RWPE1 (cell line): Measurements from ENCODE around the gene TBC1D9B.

Source experiments
- CTCF ChIA-PET: fragments of 350-600 bp; sonication (Branson Sonifier 250); formaldehyde crosslinking; extraction: SDS; loops from one replicate; lab custom pipeline; 2021; lab: Yijun Ruan, JAX
- POLR2A ChIA-PET: fragments of 400-600 bp; formaldehyde crosslinking; extraction: SDS; loops from one replicate; lab custom pipeline; 2020; ENCODE audit warnings: antibody characterized with exemption; ENCODE audit not compliant: low non-redundant PET; lab: Yijun Ruan, JAX
- DNase-seq: peaks from one replicate; pipeline ENCODE4 v3.0.0; 2012; ENCODE audit warnings: low spot score
- H3K27ac ChIP-seq: fragments of 450-650 bp; 2 replicates; pipeline ENCODE4 v1.5.1; 2017
- CTCF ChIP-seq: fragments of 450-650 bp; conservative IDR thresholded peaks from 2 replicates; pipeline ENCODE4 v1.5.1; 2017; ENCODE audit warnings: low read depth, mild to moderate bottlenecking

The TBC1D9B gene

GRCh38 chr5:179832039-179832745, 75.5 kb downstream of the TBC1D9B start:
- CTCF ChIA-PET, result interaction anchor here (0.6 to 0.8 kb wide), 2 partner anchors 10 to 172 kb away, joined by 3 to 5 read pairs; no protein-coding TSS in a partner anchor
- POLR2A ChIA-PET, result no interaction called here
- TF ChIP-seq CTCF, result no peak
- H3K27ac ChIP-seq, result peak overlapping the region; percentile 46
- DNase-seq, result no peak

GRCh38 chr5:179830818-179831468, 76.8 kb downstream of the TBC1D9B start:
- no peak for TF ChIP-seq CTCF
- no peak for DNase-seq
- peak overlapping the region; percentile 46 for H3K27ac ChIP-seq
- CTCF ChIA-PET, result no interaction called here
- POLR2A ChIA-PET, result interaction anchor here (0.6 kb wide), 1 partner anchor 9 kb away, joined by 3 read pairs; no protein-coding TSS in a partner anchor

- CTCF ChIA-PET, result interaction anchor here (0.6 kb wide), 1 partner anchor 99 kb away, joined by 5 read pairs; no protein-coding TSS in a partner anchor
- peak overlapping the region; percentile 33; the same call in 1 of the 2 replicates for H3K27ac ChIP-seq
- no peak for TF ChIP-seq CTCF
- POLR2A ChIA-PET, result no interaction called here
- DNase-seq, result no peak
Measured at GRCh38 chr5:179829732-179830435, 77.8 kb downstream of the TBC1D9B start.

GRCh38 chr5:179828756-179829421, 78.8 kb downstream of the TBC1D9B start:
- POLR2A ChIA-PET, result no interaction called here
- no peak for TF ChIP-seq CTCF

GRCh38 chr5:179827680-179828079, 80.0 kb downstream of the TBC1D9B start:
- DNase-seq, result peak; percentile 41
- ChIA-PET CTCF (interaction anchor here (1.2 kb wide), 1 partner anchor 65 kb away, joined by 4 read pairs; no protein-coding TSS in a partner anchor), POLR2A (no interaction called here)
- no peak for TF ChIP-seq CTCF
- peak overlapping the region; percentile 66 for H3K27ac ChIP-seq

More at GRCh38 chr5:179828756-179829421, 78.8 kb downstream of the TBC1D9B start:
- H3K27ac ChIP-seq, result peak overlapping the region; percentile 47
- CTCF ChIA-PET, result interaction anchor here (0.6 kb wide), 1 partner anchor 15 kb away, joined by 6 read pairs; no protein-coding TSS in a partner anchor
- DNase-seq, result no peak
